ENCODE data around the gene BBS9. TPM values are rescaled to one million over a fixed set of nuclear protein-coding genes. Genes with fewer than 3 reads are reported as not detected.
"Not testable (repeated sequence)": the region's sequence is repeated elsewhere in the genome, so short reads cannot be mapped to it uniquely, and the experiment has no call there.

Gene BBS9
- total RNA-seq, 1 experiment from 2014 or later: 26.4 TPM

GRCh38 chr7:33093266-33093665 is 36.1 kb upstream of the BBS9 start:
- no peaks in the 10 kb centered on the region for H3K4me1 Mint-ChIP-seq
- no peak overlapping the region for H3K14ac ChIP-seq (ENCODE audit: insufficient read depth, low read length)
- H3K23ac ChIP-seq (ENCODE audit: insufficient read length, low read depth, low read length): no peak overlapping the region
- no peak overlapping the region for H2BK12ac ChIP-seq (ENCODE audit: insufficient read length, low read depth, low read length)
- H2BK20ac ChIP-seq (ENCODE audit: low read depth, low read length, poor library complexity, severe bottlenecking): no peak overlapping the region
- H3K9ac ChIP-seq (ENCODE audit: extremely low read depth, insufficient read length, low read length): no peak overlapping the region
- H3K79me1 ChIP-seq (ENCODE audit: insufficient read depth, low read depth, low read length, poor library complexity, severe bottlenecking): no peaks in the 10 kb centered on the region
- no peaks in the 10 kb centered on the region for H3K27me3 ChIP-seq (ENCODE audit: insufficient read depth, low read length)
- H4K91ac ChIP-seq (ENCODE audit: insufficient read length, low read depth, low read length): no peak overlapping the region
- no peak overlapping the region for H2BK5ac ChIP-seq (ENCODE audit: insufficient read length, low read length)
- H4K5ac ChIP-seq (ENCODE audit: insufficient read length, low read depth, low read length): no peak overlapping the region
- H3K9me3 Mint-ChIP-seq: no peaks in the 10 kb centered on the region
- no peak overlapping the region for H3K4ac ChIP-seq (ENCODE audit: low read depth, low read length)
- H3K27ac ChIP-seq (ENCODE audit: insufficient read length, low read depth, low read length): no peak overlapping the region
- no peaks in the 10 kb centered on the region for H3K27me3 Mint-ChIP-seq (ENCODE audit: low read depth)
- no peaks in the 10 kb centered on the region for H3K23me2 ChIP-seq (ENCODE audit: insufficient read length, low read depth, low read length, poor library complexity, severe bottlenecking)
- H3K79me2 ChIP-seq (ENCODE audit: insufficient read depth, low read length): no peaks in the 10 kb centered on the region
- H2AK5ac ChIP-seq (ENCODE audit: insufficient read length, low read length): no peak overlapping the region
- H3K4me3 Mint-ChIP-seq: no peak overlapping the region
- DNase-seq: no peak
- peaks cover 13 to 43% (median 38%) of the 10 kb centered on the region in 3 experiments; a peak in 6 of 7 replicates for H3K36me3 Mint-ChIP-seq (ENCODE audit: insufficient read depth in 1 of 3, low read depth in 3 of 3)
- H3K9me3 ChIP-seq (ENCODE audit: control insufficient read depth, low read depth, low read length): no peaks in the 10 kb centered on the region
- no peak overlapping the region for H3K18ac ChIP-seq (ENCODE audit: insufficient read length, low read depth, low read length)
- no peak overlapping the region for H4K8ac ChIP-seq (replicated peaks; ENCODE audit: insufficient read length, low read depth, low read length)
- no peak overlapping the region for H3K27ac Mint-ChIP-seq
- H2BK15ac ChIP-seq (ENCODE audit: low read depth, low read length): no peak overlapping the region
- no peak overlapping the region for H2BK120ac ChIP-seq (ENCODE audit: low read depth, low read length, poor library complexity, severe bottlenecking)
- H3K56ac ChIP-seq (ENCODE audit: insufficient read length, low read depth, low read length): no peak overlapping the region
- TF ChIP-seq CTCF (conservative IDR thresholded peaks at IDR 0.05): no peak
- no peaks in the 10 kb centered on the region for H3K4me1 ChIP-seq (ENCODE audit: insufficient read depth, low read length)
- H3K4me2 ChIP-seq (ENCODE audit: insufficient read depth, insufficient read length, low read length): no peak overlapping the region
- no CpG with 5 or more reads among the region's 4 CpGs for WGBS (ENCODE audit: extremely low coverage, insufficient read length, low lambda C conversion rate)
- no peak overlapping the region for H3T11ph ChIP-seq (ENCODE audit: low read length)
- no peak overlapping the region for H2AFZ ChIP-seq (ENCODE audit: low read length)
- no peaks in the 10 kb centered on the region for H4K20me1 ChIP-seq (ENCODE audit: control insufficient read depth, insufficient read depth, insufficient read length)

- H3K14ac ChIP-seq (ENCODE audit: insufficient read depth, low read length); H3K23me2 ChIP-seq (ENCODE audit: insufficient read length, low read depth, low read length, poor library complexity, severe bottlenecking); H3K18ac ChIP-seq (ENCODE audit: insufficient read length, low read depth, low read length); H2AFZ ChIP-seq (ENCODE audit: low read length); H3K23ac ChIP-seq (ENCODE audit: insufficient read length, low read depth, low read length); H4K20me1 ChIP-seq (ENCODE audit: control insufficient read depth, insufficient read depth, insufficient read length); H3K4me1 Mint-ChIP-seq; H3K79me1 ChIP-seq (ENCODE audit: insufficient read depth, low read depth, low read length, poor library complexity, severe bottlenecking); H3K56ac ChIP-seq (ENCODE audit: insufficient read length, low read depth, low read length); H3K4me2 ChIP-seq (ENCODE audit: insufficient read depth, insufficient read length, low read length); DNase-seq; H4K91ac ChIP-seq (ENCODE audit: insufficient read length, low read depth, low read length); H2BK120ac ChIP-seq (ENCODE audit: low read depth, low read length, poor library complexity, severe bottlenecking); H3K27ac Mint-ChIP-seq; H2AK5ac ChIP-seq (ENCODE audit: insufficient read length, low read length); H3K9me3 Mint-ChIP-seq; H3K27ac ChIP-seq (ENCODE audit: insufficient read length, low read depth, low read length); H3K9ac ChIP-seq (ENCODE audit: extremely low read depth, insufficient read length, low read length); H2BK20ac ChIP-seq (ENCODE audit: low read depth, low read length, poor library complexity, severe bottlenecking); H3K9me3 ChIP-seq (ENCODE audit: control insufficient read depth, low read depth, low read length); H3K79me2 ChIP-seq (ENCODE audit: insufficient read depth, low read length); H3K4me1 ChIP-seq (ENCODE audit: insufficient read depth, low read length); H3T11ph ChIP-seq (ENCODE audit: low read length); H2BK12ac ChIP-seq (ENCODE audit: insufficient read length, low read depth, low read length); H2BK5ac ChIP-seq (ENCODE audit: insufficient read length, low read length); H4K5ac ChIP-seq (ENCODE audit: insufficient read length, low read depth, low read length); H2BK15ac ChIP-seq (ENCODE audit: low read depth, low read length); H3K27me3 ChIP-seq (ENCODE audit: insufficient read depth, low read length); H4K8ac ChIP-seq (replicated peaks; ENCODE audit: insufficient read length, low read depth, low read length); H3K27me3 Mint-ChIP-seq (ENCODE audit: low read depth); H3K4ac ChIP-seq (ENCODE audit: low read depth, low read length); H3K4me3 Mint-ChIP-seq: not testable (repeated sequence)
- no CpG with 5 or more reads among the region's 6 CpGs for WGBS (ENCODE audit: extremely low coverage, insufficient read length, low lambda C conversion rate)
- peaks cover 21 to 58% (median 50%) of the 10 kb centered on the region in 3 experiments; a peak in 6 of 7 replicates for H3K36me3 Mint-ChIP-seq (ENCODE audit: insufficient read depth in 1 of 3, low read depth in 3 of 3)
These were observed 34.6 kb upstream of the BBS9 start for GRCh38 chr7:33094745-33095275.
